T-helper 9 cell (primary cell): Measurements from ENCODE around the gene UNC5A.

Experiments
- DNase-seq: peaks from one replicate; pipeline ENCODE4 v3.0.0-alpha.2; 2020

The UNC5A gene

GRCh38 chr5:176781638-176782570, 28.5 kb upstream of the UNC5A start:
- DNase-seq, result no peak

GRCh38 chr5:176784218-176785165, 25.9 kb upstream of the UNC5A start:
- DNase-seq, result no peak

- no peak for DNase-seq
Observed at GRCh38 chr5:176785184-176786145, 24.9 kb upstream of the UNC5A start.

DNA sequence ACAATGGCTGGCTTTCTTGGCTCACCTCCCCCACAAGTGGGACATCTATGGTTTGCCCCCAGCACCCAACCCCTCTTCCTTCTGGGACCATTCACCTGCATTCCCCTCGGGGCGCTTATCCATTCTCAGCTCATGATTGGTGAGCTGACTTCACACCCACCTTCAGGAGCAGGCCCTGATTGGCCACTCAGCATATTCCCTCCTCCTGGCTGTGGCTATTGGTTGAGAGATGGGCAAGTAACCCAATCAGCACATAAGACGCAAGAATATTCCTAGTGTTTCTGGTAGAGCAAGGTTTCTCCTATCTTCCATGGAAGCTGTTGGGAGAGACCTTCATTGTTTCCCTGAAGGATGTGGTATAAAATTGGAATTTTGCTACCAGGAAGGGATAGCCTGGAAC, 22.7 kb upstream of the UNC5A start:
- DNase-seq, result no peak

DNA sequence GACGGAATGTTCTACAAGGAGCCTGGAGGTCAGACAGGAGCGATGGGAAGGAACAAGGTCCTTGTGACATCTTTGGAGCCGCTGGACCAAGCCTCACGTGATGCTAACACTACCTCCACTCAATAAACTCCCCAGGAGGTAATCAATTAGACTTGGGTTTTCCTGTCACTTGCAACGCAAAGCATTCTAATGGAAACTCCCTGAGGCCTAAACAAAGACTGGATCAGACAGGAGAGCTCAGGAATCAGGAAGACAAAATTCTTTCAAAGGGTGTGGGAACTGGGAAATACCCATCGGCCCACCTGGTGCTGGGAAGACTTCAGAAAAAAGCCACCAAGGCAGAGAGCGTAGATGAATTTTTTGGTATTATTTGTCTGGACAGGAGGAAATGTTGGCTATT, 22.3 kb upstream of the UNC5A start:
- no peak for DNase-seq

DNA sequence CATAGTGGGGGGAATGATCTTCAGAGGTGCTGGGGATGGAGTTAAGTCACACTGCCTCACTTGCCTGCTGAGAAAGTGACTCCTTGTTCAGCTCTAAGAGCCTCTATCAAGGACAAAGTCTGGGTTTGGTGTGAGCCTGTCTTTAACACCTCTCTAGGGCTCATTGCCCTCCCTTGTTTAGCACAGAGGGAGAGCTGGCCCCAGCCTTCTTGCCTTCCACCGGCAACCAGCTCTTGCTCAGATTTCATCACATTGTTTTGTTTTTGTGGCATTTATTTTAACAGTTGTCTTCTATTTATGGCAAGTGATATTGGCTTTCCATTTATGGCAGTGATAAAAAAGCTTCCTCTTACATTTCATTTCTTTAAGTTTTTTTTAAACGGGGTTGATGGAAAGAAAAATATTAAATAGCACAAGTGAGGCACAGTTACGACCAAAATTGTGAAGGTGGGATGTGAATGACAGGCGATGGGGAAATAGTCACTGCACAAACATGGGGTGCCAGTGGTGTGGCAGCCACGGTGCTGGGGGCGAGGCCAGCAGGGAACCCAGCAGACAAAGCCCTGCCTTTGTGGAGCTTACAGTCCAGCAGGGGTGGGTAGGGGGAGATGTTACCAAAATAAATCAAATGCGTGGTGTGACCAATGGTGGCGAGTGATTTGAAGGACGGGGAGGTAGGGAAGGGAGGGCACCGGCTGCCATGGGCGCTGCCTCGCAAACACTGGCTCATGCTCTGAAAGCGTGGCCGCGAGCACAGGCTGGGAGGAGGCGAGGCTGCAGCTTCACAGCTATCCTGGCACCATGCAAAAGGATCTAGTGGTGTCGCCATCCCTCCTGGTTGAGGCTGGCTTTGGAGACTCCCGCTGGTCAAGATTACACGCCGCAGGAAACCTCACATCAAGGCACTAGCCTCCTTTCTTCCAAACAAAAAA, 21.2 kb upstream of the UNC5A start:
- no peak for DNase-seq

- no peak for DNase-seq
Observed at GRCh38 chr5:176789873-176790615, 20.3 kb upstream of the UNC5A start.

DNA sequence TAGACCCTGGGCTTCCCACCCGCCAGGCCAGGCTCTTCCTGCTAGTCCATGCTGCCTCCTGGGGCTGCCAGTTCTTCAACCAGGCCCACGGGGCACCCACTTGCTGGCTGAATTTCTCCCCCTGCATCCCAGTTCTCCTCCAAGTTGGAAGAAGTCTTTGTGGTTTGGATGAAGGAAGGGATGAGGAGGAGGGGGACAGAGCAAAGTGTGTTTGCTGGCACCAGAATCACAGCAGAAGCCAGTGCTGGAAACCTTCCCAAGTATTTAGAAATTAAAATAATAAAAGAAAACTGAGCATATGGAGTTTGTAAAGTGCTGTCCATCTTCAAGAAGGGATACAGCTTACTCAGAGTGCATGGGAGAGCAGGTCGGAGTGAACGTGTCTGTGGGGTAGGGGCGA, 19.4 kb upstream of the UNC5A start:
- no peak for DNase-seq

DNA sequence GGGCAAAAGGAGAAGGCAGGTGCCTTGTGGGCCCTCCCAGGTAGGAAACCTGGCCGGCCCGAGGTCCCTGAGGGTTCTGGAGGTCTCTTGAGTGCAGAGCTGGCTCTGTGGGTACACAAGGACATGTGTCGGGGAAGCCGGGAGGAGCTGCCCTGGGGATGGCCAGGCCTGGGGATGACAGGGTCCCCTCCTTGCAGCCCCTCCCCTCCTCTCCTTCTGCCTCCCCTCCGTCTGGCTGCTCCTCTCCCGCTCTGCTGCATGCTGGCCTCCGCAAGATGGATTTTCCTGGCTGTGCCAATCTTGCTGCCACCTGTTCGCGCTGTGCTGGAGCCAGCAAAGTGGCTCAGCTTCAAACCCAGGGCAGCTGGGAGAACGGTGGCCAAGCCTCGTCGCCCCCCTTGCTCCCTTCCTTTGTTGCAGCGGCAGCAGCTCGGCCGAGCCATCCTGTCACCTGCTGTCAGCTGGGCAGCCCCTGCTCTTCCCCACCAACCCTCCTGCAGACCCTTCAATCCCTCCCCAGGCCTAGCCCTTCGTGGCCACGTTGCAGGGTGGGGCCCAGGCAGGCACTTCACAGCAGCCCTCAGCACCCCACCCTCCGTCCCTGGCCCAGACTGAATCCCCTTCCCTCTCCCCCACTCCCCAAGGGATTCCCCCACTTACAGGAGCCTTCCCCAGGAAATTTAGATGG, 17.6 kb upstream of the UNC5A start:
- DNase-seq, result no peak

DNA sequence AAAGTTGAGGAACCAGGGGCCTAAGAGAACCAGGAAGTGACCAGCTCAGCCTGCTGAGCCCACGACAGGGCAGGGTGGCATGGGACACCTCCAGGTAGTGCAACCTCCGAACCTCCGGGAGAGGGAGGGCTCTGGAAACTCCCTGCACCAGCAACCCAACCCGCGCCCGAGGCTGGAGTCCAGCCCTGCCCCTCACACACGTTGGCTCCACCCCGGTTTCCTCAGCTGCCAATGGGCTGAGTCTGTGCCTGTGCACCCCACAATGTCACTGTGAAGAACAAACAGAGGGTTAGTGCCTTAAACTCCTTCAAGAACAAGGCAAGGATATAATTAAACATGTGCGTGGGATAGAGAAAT, 17.0 kb upstream of the UNC5A start:
- no peak for DNase-seq

DNA sequence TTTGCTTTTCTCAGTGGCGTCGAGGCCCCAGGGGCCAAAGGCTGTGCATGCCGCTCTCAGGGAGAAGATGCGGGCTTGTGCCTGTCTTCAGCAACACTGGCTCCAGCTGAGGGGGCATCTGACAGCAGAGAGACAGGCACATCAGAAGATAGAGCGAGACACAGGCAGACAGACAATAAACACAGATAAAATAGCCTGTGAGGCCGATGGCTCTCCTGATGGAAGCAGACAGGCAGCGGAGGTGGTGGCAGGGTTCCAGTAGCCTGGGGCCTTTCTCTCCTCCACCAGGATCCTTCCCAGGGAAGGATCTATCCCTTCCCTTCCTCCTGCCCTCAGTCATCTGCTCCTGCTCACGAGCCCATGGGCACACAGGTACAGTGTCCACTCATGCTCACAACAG, 16.6 kb upstream of the UNC5A start:
- DNase-seq, result no peak

DNA sequence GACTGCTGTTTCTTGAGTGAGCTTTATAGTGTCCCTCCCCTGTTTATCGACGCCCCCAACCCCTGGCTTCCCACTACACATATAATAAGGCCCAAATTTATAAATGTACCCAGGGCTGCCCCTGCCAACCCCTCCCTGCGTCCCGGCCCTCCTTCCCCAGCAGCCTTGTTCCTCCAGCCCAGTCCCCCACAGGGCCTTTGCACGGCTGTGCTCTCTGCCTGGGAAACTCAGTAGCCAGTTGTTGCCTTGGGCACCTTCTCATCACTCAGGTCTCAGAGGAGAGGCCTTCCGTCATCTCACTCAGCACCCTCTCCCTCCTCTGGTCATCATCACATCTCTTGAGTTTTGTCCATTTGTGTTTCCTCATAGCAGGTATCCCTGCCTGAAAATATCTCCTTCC, 15.8 kb upstream of the UNC5A start:
- no peak for DNase-seq

DNA sequence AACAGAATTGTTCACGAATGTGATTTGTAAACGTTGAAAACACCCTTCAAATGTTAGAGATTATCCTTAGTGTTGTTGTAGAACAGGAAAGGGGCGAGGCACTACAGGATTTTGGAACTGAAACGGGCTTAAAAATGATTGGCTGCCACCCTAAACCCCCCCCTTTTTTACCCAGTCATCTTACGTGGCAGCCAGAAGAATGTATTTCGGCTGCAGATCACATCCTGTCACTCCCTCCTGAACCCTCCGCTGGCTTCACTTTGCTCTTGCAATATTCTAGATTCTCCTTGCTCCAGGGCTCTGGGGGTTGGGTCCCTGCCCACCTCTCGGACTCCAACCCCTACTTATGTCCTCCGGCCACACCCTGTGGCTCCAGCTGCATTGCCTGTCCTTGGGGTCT, 13.9 kb upstream of the UNC5A start:
- DNase-seq, result no peak

DNA sequence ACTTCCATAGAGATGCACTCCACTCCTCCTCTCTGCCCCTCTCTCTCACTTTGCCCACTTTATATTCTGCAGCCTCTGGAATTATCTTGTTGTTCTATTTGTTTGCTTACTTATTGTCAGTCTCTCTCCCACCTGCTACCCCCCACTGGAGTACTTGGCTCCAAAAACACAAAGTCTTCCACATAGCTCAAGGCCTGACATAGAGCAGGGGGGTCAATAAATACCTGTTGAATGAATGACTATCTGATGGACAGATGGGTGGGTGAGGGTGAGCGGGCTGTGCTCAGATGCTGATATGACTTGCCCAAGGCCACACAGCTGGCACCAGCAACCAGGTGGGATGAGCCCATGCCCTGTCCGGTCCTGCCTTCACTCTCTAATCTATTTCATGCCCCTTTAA, 13.4 kb upstream of the UNC5A start:
- no peak for DNase-seq

DNA sequence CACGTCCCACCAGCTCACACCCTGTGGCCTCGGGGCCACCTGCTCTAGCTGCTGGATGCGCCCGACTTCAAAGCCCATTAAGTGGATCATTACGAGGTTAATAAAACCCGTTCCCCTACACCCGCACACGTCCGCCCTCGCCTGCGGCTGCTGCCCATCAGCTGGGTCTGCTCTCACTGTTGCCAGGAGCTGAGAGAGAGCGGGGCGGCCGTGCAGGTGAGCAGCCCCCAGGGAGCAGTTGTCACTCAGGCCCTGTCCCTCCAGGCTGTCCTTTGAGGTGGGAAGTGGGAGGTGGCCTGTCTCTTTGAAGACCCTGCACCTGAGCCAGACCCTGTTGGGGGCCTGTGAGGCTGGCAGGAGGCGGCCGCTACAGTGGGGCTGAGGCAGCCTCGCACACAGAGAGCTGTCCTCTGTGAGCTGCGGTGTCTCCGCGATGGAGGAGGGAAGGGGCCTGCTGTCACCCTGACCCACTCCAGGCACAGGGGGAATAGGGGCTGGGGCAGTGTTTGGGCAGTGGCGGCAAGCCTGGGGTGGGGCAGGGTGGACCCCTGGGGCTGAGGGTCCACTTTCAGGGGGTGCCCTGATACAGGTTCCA, 12.8 kb upstream of the UNC5A start:
- DNase-seq, result no peak

DNA sequence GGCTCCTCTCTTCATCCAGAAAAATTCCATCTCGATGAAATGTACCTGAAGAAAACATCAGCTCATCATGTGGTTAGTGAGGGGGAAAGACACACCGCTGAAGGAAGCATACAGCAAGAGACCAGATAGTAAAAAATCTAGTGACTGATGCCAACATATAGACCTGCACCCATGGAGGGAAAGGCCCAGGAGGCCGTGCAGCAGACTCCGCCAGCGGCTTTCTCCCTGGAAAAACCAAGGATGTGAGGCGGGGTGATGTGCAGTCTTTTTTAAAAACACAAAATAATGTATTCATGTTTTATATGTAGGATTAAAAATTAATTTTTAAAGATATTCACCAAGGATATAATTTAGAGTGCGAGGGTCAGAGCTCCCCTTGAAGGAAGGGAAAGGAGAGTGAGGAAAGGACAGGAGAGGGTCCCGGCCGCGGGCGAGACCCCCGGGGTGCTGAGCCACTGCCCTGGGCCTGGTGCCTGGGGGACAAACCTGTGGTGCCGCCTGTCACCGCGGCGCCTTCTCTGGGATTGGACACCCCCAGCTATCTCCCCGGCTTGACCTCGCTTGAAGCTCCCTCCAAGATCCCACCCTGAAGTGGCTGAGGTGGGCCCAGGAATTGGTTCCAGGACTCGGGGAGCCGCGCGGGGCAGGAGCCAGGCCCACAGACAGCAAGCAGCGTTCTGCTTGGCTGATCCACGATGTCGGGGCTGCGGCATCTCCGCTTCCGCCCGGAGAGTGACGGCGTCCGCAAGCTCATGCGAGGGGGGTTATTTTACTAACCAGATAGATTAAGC, 12.1 kb upstream of the UNC5A start:
- no peak for DNase-seq

- DNase-seq, result no peak
Observed at GRCh38 chr5:176798949-176799348, 11.4 kb upstream of the UNC5A start.

DNA sequence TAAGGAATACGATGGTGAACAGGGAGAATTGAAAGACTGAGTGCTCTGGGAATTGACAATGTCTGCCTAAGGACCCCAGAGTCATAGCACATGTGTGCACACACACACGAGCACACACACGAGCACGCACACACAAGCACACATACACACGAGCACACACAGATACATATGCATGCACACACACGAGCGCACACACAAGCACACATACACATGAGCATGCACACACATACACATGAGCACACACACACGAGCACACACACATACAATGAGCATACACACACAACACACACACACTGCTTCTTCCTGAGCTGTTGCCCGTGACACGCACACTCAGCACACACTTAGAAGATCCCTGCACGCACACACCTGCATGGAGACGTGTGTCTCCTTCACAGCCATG, 10.9 kb upstream of the UNC5A start:
- DNase-seq, result no peak

GRCh38 chr5:176800024-176800423, 10.3 kb upstream of the UNC5A start:
- no peak for DNase-seq
